HG02642 (cell line): ENCODE results near the gene ANKRD44.
A peak's percentile ranks its signal among the peaks of the same experiment; 100 is the strongest.

Source experiments
- ATAC-seq: cut with Tn5 transposase; IDR thresholded peaks from one replicate; pipeline ENCODE4 v1.9.1; 2021; ENCODE audit warnings: mild to moderate bottlenecking; ENCODE audit not compliant: unreplicated experiment, poor library complexity

ANKRD44 gene

GRCh38 chr2:197191177-197191939, 119.2 kb downstream of the ANKRD44 start:
- ATAC-seq, result peak; percentile 57

- ATAC-seq, result no peak
Measured at GRCh38 chr2:197190100-197190432, 120.5 kb downstream of the ANKRD44 start.

- no peak for ATAC-seq
Measured at GRCh38 chr2:197189426-197190099, 121.0 kb downstream of the ANKRD44 start.

- no peak for ATAC-seq
Measured at GRCh38 chr2:197185676-197186075, 124.9 kb downstream of the ANKRD44 start.

GRCh38 chr2:197184959-197185586, 125.5 kb downstream of the ANKRD44 start:
- ATAC-seq, result no peak

- no peak for ATAC-seq
Measured at GRCh38 chr2:197183355-197183754, 127.2 kb downstream of the ANKRD44 start.

GRCh38 chr2:197182668-197183067, 127.9 kb downstream of the ANKRD44 start:
- no peak for ATAC-seq

GRCh38 chr2:197181491-197181890, 129.1 kb downstream of the ANKRD44 start:
- no peak for ATAC-seq

- no peak for ATAC-seq
Measured at GRCh38 chr2:197179744-197180498, 130.7 kb downstream of the ANKRD44 start.

GRCh38 chr2:197176522-197176921, 134.1 kb downstream of the ANKRD44 start:
- ATAC-seq, result no peak

- no peak for ATAC-seq
Measured at GRCh38 chr2:197174539-197175094, 136.0 kb downstream of the ANKRD44 start.

- no peak for ATAC-seq
Measured at GRCh38 chr2:197171582-197171981, 139.0 kb downstream of the ANKRD44 start.

GRCh38 chr2:197170208-197170607, 140.4 kb downstream of the ANKRD44 start:
- ATAC-seq, result no peak

GRCh38 chr2:197168705-197169104, 141.9 kb downstream of the ANKRD44 start:
- ATAC-seq, result peak; percentile 81

- no peak for ATAC-seq
Measured at GRCh38 chr2:197167608-197168314, 142.8 kb downstream of the ANKRD44 start.

- no peak for ATAC-seq
Measured at GRCh38 chr2:197165020-197165419, 145.6 kb downstream of the ANKRD44 start.

- ATAC-seq, result no peak
Measured at GRCh38 chr2:197164141-197164754, 146.3 kb downstream of the ANKRD44 start.

- no peak for ATAC-seq
Measured at GRCh38 chr2:197163712-197164140, 146.9 kb downstream of the ANKRD44 start.

- ATAC-seq, result no peak
Measured at GRCh38 chr2:197161774-197162173, 148.8 kb downstream of the ANKRD44 start.
